Left lobe of liver (tissue), 1 donor: ENCODE measurements around the gene SUN5. TPM values are rescaled to one million over a fixed set of nuclear protein-coding genes. Genes with fewer than 3 reads are reported as not detected.

Source experiments
- total RNA-seq: library from RNA; stranded (reverse); gene quantifications from one replicate; pipeline ENCODE4 v1.2.1, GENCODE V29; 2021
- donor health status: DM: no; HTN: yes; CAD: no.

SUN5 gene
- total RNA-seq, 1 donor from 2014 or later, result not detected

Other genes with a start within 250 kb of the SUN5 start
- 1.6 TPM for gene DNMT3B, start 242.0 kb downstream of the SUN5 start, total RNA-seq
- 9.6 TPM for gene MAPRE1, start 184.5 kb downstream of the SUN5 start, total RNA-seq
- gene EFCAB8, start 145.5 kb downstream of the SUN5 start, total RNA-seq, result 0.15 TPM
- gene BPIFB2, start 3.3 kb upstream of the SUN5 start, total RNA-seq, result 0.18 TPM
- gene BPIFB6, start 27.2 kb upstream of the SUN5 start, total RNA-seq, result not detected
- gene BPIFB3, start 49.5 kb upstream of the SUN5 start, total RNA-seq, result not detected
- gene BPIFB4, start 75.2 kb upstream of the SUN5 start, total RNA-seq, result not detected
- gene BPIFA2, start 163.7 kb upstream of the SUN5 start, total RNA-seq, result not detected
- not detected for gene BPIFA3, start 212.9 kb upstream of the SUN5 start, total RNA-seq
- not detected for gene BPIFA1, start 231.6 kb upstream of the SUN5 start, total RNA-seq